G401.6 (cell line): Measurements from ENCODE around the gene PSME2.
A peak's percentile ranks its signal among the peaks of the same experiment; 100 is the strongest.

Experiments
- FAIRE-seq: peaks from 2 replicates; lab custom pipeline; 2012; peaks lifted over from hg19 to GRCh38; lab: Jason Lieb, UNC

Gene PSME2, protein sequence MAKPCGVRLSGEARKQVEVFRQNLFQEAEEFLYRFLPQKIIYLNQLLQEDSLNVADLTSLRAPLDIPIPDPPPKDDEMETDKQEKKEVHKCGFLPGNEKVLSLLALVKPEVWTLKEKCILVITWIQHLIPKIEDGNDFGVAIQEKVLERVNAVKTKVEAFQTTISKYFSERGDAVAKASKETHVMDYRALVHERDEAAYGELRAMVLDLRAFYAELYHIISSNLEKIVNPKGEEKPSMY

DNA sequence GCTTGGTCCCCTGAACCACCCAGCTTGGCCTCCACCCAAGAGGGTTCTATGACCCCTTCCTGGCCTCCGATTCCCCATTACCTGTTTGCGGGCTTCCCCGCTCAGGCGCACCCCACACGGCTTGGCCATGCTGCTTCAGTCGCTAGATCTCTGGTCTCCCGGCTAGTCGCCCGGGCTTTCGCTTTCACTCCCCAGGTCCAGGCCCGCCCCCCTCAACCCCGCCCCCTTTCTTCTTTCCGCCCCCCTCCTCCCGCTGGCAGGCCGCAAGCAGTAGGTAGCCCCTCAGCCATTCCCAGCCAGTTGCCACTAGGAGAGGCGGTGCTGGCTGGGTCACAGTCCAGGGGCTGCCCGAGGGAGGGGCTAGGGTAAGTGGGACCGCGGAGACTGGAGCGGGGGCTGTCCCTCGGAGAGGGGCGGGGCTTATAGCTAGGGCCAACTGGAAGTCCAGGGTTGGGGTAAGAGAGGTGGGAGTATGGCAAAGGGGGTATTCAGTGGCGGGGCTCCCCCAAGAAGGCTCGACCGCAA, at the start of gene PSME2:
Gene PSME2, minus strand, starts transcription at position 158 of the 525 bp plus-strand sequence. Its CDS starts 29 bp downstream, at position 129.
- peak; percentile 93 for FAIRE-seq

DNA sequence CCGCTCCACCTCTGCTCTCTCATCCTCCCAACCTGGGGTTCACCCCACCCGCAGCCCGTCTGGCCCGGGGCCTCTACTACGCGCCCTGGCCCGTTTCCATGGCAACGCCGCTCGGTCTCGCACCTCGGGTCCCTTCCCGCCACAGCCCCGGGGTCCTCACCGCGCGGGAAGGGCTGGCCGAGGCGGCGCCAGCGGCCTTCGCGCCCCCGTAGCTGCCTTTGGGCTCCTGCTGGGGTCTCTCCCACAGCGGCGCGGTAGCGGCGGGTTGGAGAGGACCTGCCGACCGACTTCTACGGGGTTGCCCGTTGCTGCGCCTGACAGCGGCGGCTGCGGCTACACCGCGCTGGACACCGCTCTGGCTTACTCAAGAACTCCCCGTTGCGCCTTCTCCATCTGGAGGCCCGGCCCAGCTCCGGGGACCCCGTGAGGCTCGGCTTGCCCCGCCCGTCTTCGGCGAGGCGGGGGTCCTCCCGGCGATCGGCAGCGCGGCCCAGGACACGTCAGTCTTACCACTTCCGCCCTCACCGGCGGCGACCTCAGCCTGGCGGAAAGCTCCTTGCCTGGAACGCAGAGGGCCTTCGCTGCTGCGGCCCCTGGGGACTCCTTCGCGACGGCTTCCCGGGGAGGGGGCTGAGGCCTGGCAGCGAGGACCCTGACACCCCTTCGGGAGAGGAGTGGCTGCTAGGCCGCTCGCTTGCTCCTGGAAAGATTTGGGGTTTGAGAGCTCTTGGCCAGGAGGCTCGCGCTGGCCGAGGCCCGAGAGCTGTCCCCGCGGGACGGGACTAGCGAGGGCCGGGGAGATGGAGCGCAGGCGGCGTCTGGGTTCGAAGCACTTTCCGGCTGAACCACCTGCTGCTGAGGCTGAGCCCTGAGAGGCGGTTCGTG, 49.0 kb upstream of the PSME2 start, which contains the start of gene TM9SF1:
Gene TM9SF1, minus strand, starts transcription at position 256 of the 885 bp plus-strand sequence. CDS start 422 bp downstream, outside the sequence.
- no peak for FAIRE-seq

DNA sequence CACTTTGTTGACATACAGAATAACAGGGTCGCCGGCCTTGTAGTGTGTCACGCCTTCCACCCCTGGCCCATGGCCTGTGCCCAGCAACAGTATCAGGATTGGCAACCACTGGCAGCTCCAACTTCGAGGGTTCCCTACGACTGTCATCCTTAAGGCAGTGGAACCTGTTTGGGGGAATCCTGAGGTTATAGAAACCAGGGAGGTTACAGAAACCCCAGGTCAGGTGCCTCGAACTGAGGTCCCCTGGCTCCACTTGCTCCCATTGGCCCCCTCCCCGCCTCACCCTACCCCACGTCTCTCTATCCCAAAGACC, 48.4 kb upstream of the PSME2 start:
- no peak for FAIRE-seq

DNA sequence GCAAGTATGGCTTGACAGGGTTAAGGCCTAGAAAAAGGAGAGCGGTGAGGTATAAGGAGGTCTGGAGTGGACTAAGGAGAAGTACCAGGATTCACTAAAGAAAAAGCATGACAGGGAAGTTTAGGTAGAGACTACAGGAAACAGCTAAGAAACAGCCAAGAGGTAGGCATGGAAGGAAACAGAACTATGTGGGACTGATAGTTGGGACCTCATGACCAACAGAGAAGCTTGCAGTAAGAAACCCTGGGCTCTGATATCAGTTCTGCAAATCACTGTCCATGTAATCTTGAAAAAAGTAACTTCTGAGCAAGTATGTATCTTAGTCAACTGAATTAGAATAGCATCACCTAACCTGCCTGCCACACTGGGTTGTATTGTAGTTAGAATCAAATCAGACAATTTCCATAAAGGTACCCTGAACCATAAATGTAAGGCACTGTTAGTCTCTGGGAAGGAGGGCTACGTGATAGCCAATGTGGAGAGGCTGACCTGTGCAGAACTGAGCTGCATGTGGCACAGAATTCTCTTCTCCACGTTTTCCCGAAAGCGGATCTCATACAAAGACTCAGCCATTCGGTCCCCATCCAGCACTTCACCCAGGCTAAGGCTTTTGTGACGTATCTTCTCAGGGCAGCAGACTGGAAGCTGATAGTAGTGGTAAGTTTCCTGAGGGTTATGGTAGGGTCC, 47.9 kb upstream of the PSME2 start:
- no peak for FAIRE-seq

DNA sequence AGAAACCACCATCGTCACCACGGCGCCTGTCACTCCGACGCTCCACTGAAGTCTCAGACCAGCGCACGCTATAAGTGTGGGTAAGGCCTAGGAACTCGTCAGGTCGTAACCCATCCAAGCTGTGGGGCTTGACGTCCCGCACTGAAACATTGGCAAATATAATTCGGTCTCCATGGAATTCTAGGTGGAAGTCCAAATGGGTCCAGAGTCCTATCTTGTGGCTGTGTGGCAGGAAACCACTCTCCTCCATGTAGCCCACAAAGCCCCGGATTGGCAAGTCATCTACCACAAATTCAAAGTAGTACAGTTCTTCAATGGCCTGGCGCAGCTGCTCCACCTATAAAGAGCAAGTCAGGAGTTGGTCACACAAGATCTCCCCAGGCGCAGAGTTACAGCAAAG, 46.5 kb upstream of the PSME2 start:
- no peak for FAIRE-seq

DNA sequence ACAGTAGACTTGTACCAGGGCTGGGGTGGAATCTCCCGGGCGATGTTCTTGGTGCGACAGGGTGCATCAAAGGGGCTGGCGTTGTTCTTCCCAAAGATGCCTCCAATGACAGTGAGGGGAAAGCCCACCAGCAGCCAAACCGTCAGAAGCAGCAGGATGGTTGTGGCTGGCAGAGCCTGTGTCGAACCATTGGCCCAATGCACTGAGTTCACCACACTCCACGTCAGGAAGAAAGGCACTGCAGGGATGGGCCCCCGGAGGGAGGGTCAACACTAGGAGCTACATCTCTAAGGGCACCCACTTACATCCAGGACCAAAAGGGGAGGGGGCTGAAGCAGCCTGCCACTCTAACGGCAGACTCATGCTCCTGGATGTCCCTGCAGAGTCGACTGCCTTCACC, 44.0 kb upstream of the PSME2 start:
- FAIRE-seq, result no peak

DNA sequence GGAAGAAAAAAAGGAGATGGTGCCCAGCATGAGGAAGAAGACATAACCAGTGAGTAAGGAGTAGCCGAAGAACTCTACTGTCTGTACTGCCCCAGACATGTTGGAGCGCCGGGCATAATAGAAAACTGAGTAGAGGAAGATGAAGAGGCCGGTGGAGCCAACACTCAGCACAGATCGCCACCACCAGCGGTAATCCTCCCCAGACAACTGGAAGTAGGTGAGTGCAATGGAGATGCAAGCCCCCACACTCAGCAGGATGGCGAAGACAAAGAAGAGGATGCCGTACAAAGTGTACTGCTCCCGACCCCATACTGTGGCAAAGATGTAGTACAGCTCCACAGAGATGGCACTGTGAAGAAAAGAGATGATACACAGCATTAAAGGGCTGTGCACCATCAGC, 43.0 kb upstream of the PSME2 start:
- FAIRE-seq, result no peak

DNA sequence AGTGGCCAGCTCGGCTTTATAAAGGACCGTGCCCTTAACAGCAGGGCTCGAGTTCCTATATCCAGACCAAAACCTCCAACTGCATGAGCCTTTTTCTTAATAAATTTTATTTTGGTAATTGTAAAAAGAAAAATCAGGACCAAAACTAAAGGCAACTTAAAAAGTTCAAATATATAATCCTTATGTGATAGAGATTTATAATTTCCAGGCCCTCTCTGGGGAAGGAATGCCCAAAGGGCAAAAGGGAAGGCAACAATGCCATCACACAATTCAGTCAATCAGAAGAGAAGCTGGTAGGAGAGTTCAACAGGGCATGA, 42.6 kb upstream of the PSME2 start:
- FAIRE-seq, result no peak

DNA sequence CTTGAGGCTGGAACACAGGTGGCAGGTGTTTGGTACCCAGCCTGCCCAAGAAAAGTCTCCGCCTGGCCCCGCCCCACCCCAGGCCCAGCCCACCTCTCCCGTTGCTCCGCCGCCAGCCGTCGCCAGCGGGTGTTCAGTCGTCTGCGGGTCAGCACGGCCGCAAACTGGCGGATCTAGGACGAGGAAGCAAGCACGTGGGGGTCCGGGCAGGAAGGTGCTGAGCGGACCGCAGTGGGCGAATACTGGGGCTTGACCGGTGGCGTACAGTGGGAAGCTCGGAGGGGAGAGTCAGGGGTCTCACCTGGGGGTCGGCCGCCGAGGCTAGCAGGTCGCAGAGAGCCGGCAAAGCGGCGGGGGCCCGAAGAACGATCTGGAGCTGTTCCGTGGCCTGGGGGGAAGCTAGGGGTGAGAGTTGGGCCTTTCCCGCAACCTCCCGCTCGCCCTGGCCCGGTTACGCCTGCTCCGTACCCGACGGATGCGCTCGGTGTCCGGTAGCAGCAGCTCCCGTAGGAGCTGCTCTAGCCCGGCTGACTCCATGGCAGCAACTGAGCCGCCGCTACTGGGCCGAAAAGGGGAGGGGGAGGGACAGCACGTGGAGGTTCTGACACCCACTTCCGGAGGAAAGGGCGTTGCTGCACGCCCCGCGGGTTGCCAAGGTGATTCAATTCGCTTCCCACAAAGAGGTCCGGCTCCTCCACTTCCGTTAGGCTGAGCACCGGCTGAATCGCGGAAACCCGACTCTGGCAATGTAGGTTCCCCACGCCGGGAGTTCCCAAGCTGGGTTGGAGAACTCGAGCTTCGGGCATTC, 42.0 kb upstream of the PSME2 start, which contains the start of gene IPO4:
Gene IPO4, minus strand, starts transcription at position 566 of the 808 bp plus-strand sequence. Its CDS starts 29 bp downstream, at position 537.
- peak; percentile 67 for FAIRE-seq

DNA sequence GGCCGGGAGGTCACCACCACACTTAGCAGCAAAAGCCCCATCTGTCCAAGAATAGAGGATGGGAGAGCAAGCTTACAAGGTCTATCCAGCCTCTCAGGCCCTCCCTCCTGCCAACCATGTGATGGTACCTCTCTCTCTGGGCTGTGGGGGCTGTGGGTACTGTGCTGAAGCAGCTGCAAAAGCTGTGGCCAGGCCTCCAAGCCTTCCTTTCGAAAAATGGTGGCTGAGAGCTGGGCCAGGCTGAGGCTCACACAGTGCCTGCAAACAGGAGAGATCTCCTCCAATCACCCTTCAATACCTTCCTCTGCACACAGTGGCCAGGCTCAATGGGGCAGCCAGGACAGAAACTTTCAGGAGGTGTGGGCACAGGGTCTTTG, 41.1 kb upstream of the PSME2 start:
- no peak for FAIRE-seq

DNA sequence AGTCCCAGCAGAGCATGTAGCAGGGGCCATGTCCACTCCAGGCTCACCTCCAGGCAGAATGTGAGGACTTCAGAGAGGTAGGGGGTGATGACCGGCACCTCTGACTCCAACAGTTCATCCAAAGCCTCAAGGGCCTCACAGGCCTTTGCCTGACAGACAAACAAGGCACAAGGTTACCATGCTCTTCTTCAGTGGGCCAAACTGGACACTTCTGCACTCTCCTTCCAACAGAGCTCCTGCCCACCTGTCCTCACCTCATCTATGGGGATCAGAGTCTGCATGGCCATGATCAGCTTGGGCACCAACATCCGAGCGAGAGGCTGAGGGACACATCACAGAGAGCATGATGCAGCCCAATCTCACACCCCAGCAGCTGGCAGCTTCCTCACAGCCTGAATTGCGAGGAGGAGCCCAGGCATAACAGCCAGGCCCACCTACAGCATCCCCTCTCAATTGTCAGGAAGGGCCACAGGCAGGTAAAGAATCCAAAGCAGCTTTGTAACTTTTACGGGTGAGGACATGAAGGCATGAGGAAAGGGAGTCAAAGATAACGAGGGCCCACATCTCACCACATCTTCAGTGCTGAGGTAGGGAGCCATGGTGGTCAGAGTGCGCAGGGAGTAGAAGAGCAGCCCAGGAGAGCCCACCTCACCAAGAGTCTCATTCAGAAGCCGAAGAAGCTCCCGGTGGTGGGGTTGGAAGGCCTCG, 40.6 kb upstream of the PSME2 start:
- FAIRE-seq, result no peak

DNA sequence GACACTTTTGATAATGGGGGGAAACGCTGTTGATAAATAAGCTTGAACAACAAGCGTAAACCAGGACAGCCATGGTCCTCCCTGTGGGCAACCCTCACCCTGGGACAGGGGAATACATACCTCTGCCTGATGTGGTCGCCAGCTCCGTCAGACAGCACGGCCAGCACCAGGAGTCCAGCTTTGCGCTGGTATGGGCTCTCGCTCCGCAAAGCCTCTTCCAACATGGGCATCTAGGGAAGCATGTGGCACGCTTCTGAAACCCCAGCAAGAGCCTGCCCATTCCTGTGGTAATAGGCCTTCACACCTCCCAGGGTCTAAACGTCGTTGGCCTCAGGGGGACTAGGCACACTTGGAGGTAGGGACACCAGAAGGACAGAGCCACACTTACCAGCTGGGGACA, 39.3 kb upstream of the PSME2 start:
- FAIRE-seq, result no peak

DNA sequence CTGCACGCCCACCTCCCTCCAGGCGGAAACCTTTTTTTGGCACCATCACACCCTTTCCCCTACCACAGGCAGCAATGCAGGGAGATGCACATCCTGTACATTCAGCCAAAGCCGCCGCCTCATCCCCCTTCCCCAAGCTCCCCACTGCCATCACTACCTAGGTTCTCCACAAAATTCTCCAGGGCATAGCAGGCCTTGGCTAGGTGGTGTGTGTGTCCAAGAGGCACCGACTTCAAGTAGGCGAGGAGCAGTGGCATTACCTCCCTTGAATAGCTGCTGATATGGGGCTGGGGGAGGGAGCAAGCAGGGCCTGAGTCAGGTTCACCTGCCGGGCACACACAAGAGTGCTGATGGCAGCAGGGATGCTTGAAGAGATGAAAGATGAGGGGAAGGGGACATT, 38.6 kb upstream of the PSME2 start:
- FAIRE-seq, result no peak

DNA sequence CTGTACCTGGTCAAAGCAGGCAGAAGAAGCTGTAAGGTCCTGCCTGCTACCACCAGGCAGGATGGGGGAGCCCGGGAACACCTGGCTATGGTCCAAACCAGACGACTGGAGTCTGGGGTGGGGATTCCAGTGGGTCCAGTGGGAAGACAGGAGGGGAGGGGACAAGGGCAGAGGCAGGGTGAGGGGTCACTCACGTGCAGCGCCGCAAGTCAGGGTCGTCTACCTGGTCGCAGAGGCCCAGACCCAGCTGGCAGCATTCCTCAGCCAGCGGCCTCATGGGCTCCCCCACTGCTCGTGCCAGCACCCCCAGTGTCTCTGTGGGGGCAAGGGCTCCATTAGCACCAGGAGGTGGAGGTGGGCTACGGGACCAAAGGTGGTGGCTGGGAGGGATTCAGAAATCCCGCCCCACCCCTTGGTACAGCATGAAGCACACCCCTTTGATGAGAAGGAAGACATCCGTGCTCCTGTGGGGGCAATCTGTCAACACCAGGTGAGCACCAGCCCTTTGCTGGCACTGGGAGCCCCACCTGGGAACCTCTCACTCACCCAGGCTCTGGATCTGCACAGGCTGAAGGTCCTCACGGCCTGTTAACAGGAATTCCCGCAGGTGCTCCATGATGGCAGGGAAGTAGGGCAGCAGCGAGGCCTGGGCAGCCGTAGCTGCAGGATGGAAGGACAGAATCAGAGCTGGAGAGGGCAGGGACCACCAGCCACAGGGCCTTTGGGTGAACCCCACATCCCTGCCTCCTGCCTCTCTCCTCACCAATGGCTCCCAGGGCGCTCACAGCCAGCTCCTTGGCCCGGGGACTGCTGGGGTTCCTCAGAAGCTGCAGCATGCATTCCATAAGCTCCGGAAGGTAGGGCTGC, 37.9 kb upstream of the PSME2 start:
- FAIRE-seq, result no peak

DNA sequence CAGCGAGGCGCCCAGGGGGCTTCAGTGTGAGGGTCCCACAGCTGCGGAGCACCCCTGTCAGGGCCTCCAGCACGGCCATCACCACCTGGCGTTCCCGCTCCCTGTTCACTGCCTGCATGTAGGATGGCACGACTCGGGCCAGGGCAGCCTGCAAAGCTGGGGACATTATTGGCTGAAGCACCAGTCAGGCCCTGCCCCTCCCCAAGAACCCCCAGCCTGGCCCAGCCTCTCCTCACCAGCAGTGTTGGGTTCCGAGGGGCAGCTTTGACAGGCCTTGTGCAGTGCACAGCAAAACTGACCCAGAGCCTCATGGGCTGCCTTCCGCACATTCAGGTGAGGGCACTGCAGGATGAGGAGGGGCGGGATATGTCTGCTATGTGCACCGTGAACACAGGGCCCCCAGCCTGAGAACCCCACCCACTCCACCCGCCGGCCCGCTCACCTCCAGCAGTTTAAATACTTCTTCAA, 36.6 kb upstream of the PSME2 start:
- no peak for FAIRE-seq

DNA sequence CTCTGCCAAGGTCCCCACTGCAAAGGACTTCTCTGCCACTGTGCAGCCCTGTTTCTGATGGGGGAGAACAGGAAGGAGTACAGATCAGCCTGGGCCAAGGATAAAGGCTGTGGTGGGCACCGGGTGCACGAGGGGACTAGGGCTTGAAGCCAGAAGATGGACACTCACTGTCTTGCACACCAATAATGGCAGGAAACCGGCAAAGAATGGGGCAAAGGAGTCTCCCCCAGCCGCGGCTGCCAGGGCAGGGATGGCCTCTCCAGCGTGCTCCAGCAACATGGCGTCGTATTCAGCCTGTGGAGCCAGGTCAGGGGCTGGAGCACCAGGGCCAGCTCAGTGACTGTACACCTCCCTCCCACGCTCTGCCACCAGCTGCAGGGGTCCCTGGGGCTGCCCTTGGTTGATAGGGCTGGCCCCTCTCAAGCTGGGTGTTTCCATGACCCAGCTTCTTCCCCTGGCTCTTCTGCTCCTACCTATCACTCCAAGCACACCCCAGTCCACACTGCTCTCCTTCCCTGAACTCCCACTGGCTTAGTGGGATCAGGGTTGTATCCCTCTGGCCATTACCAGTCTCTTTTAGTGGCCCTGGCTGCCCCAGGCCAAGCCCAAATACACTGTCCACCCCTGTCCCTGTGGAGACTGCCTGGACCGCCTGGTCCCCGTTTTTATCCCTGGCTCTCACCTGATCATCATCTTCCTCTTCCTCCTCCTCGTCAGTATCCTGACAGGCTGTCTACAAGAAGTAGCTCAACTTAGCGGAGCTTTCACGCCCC, 35.9 kb upstream of the PSME2 start:
- no peak for FAIRE-seq

DNA sequence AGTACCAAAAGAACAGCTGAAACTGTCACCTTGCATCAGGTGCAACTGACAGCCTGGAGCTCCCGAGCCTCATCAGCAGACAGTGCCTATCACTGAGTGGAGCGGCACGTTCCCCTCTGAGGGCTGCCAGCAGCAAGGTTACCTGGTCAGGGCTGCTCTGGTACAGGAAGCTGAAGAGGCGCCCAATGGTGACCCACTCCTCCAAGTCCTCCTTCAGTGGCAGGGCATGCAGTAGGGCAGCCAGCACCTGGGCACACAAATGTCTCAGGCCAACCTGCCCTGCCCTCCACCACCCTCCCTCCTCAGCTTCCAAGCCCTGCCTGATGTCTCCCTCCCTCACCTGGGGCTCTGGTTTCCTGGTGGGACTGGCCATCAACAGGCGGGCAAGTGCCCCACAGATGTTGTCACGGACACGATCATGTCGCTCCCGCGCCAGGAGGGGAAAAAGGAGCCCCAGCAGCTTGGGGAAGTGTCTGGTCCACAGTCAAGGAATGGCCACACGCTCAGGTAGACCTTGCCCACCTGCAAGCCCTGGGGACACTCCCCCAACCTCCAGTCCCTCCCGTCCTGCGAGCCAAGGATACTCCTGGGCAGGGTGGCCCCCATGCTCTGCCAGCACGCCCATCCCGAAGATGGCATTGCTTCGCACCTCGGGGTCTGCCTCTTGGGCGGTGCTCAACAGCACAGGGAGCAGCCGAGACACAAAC, 35.1 kb upstream of the PSME2 start:
- no peak for FAIRE-seq

DNA sequence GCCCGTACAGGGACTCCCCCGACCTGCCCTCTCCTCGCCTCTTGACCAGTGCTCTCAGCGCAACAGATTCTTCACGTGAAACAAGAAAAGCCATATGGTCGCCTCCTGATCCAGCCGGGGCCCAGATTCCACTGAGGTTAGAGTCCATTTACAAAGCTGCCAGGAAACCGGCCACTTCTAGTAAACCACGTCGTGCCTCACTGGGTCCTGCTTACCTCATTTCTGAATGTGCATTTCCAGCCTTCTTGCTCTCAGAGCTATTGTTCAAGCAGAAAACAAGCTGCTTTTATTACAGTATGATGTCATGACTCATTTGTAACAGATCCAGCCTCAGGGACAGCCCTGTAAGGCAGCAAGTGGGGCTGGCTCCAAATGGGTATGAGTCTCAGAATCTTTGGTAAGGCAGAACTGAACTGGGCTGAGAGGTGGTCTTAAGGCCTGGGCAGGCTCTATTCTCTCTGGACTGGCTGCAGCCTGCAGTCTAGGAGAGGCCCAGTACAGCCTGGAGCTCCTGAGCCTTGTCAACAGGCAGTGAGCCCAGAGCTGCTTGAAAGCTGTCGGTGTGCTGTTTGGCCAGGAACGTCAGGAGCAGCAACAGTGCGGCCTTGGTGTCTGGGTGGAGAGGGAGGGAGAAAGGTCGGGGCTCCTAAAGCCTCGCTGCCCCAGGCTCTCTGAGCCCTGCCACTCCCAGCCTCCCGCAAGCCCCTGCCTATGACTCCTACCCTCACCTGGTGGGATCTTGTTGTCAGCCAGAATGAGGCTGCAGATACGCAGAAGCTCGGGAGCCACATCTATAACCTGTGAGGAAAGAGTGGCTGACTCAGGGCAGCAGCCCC, 33.8 kb upstream of the PSME2 start:
- no peak for FAIRE-seq
